Activated naive CD8-positive, alpha-beta T cell treated with anti-CD3 and anti-CD28 coated beads, Interleukin-2, amount 50 U/mL, for 16 hours (primary cell): ENCODE results near the gene RASD1.

Experiments used
- DNase-seq: peaks from one replicate; pipeline ENCODE4 v3.0.0-alpha.2; 2020; ENCODE audit warnings: low read depth, low spot score

The RASD1 gene

GRCh38 chr17:17510456-17511292 lies 14.5 kb upstream of the RASD1 start:
- no peak for DNase-seq

GRCh38 chr17:17509601-17510425 lies 13.6 kb upstream of the RASD1 start:
- no peak for DNase-seq

GRCh38 chr17:17508646-17509591 lies 12.7 kb upstream of the RASD1 start:
- DNase-seq = no peak

GRCh38 chr17:17508019-17508535 lies 11.9 kb upstream of the RASD1 start:
- DNase-seq = no peak

- DNase-seq = no peak
These were observed 11.3 kb upstream of the RASD1 start for GRCh38 chr17:17507465-17508011.

- DNase-seq = no peak
These were observed 10.8 kb upstream of the RASD1 start for GRCh38 chr17:17506893-17507464.

GRCh38 chr17:17506181-17506741 lies 10.1 kb upstream of the RASD1 start:
- no peak for DNase-seq

- DNase-seq = no peak
These were observed 9.5 kb upstream of the RASD1 start for GRCh38 chr17:17505610-17506171.

- no peak for DNase-seq
These were observed 9.0 kb upstream of the RASD1 start for GRCh38 chr17:17505151-17505550.

GRCh38 chr17:17504341-17505140 lies 8.3 kb upstream of the RASD1 start:
- DNase-seq = no peak

GRCh38 chr17:17503566-17504130 lies 7.5 kb upstream of the RASD1 start:
- no peak for DNase-seq

- DNase-seq = no peak
These were observed 6.8 kb upstream of the RASD1 start for GRCh38 chr17:17502741-17503565.

- DNase-seq = no peak
These were observed 4.9 kb upstream of the RASD1 start for GRCh38 chr17:17500999-17501605.

- no peak for DNase-seq
These were observed 3.4 kb upstream of the RASD1 start for GRCh38 chr17:17499402-17500145.

- no peak for DNase-seq
These were observed 2.6 kb upstream of the RASD1 start for GRCh38 chr17:17498606-17499301.

GRCh38 chr17:17497845-17498520 lies 1.8 kb upstream of the RASD1 start:
- DNase-seq = no peak
